GM12878 (cell line): ENCODE data around the gene CEND1. TPM values are rescaled to one million over a fixed set of nuclear protein-coding genes. Genes with fewer than 3 reads are reported as not detected.

Experiments used
- ATAC-seq: fragments of 200-7000 bp; cut with Tn5 transposase; 3 replicates; pipeline ENCODE4 v1.9.1; 2020; ENCODE audit warnings: mild to moderate bottlenecking, moderate library complexity
- BruUV-seq: library from RNA; stranded (reverse); fragments of 400-500 nt; replicated peaks from 2 replicates; lab custom pipeline; 2021; lab: Mats Ljungman, UMichigan
- CTCF ChIA-PET: fragments of 300-600 bp; sonication (Branson Sonifier 250); formaldehyde crosslinking; extraction: SDS; loops from one replicate; lab custom pipeline; 2021; ENCODE audit warnings: inconsistent platforms; lab: Yijun Ruan, JAX
- POLR2A ChIA-PET: fragments of 350-600 bp; formaldehyde crosslinking; extraction: SDS; loops from one replicate; lab custom pipeline; 2021; ENCODE audit warnings: inconsistent platforms; lab: Charles Lee
- RAD21 ChIA-PET: fragments of 300-600 bp; sonication (Branson Sonifier 250); formaldehyde crosslinking; loops from one replicate; lab custom pipeline; 2023; ENCODE audit warnings: antibody characterized with exemption; ENCODE audit not compliant: unreplicated experiment; lab: Charles Lee
- SMC1A ChIA-PET: fragments of 300-600 bp; sonication (Branson Sonifier 250); formaldehyde crosslinking; loops from one replicate; lab custom pipeline; 2023; ENCODE audit not compliant: unreplicated experiment, uncharacterized antibody; lab: Charles Lee
- DNase-seq: peaks from one replicate; pipeline ENCODE4 v3.0.0-alpha.2; 2011; ENCODE audit warnings: low read depth, low spot score
- FAIRE-seq: peaks from 3 replicates; lab custom pipeline; 2011; peaks lifted over from hg19 to GRCh38; lab: Jason Lieb, UNC
- H2AFZ ChIP-seq: 2 replicates; pipeline ENCODE4 v1.6.0; 2011; ENCODE audit warnings: low read depth, low read length, control low read depth; ENCODE audit not compliant: control insufficient read depth
- H3K27ac ChIP-seq: 2 replicates; pipeline ENCODE4 v1.5.1; 2011; ENCODE audit warnings: control low read depth; ENCODE audit not compliant: control insufficient read depth, insufficient read depth
- H3K27me3 ChIP-seq, 2 experiments: replicated peaks in 1 of 2; 2 replicates each; pipeline versions ENCODE4 v1.6.0 to v1.6.1; 2011; ENCODE audit warnings: low read length in 1 of 2; ENCODE audit not compliant: control insufficient read depth in 2 of 2, insufficient read depth in 2 of 2
- H3K36me3 ChIP-seq, 2 experiments: 2 replicates each; pipeline ENCODE4 v1.5.1; 2011; ENCODE audit warnings: low read length in 1 of 2; ENCODE audit not compliant: control insufficient read depth in 2 of 2, insufficient read depth in 2 of 2
- H3K4me1 ChIP-seq: 2 replicates; pipeline ENCODE4 v1.6.1; 2011; ENCODE audit warnings: mild to moderate bottlenecking, low read length, moderate library complexity, mixed read lengths; ENCODE audit not compliant: control insufficient read depth, insufficient read depth
- H3K4me2 ChIP-seq: 2 replicates; pipeline ENCODE4 v1.6.0; 2011; ENCODE audit warnings: control low read depth; ENCODE audit not compliant: control insufficient read depth, insufficient read depth
- H3K4me3 ChIP-seq: fragments of 200-600 bp; sonication (generic); 2 replicates; pipeline ENCODE4 v1.5.1; 2016
- H3K79me2 ChIP-seq: 2 replicates; pipeline ENCODE4 v1.6.0; 2011; ENCODE audit warnings: low read length; ENCODE audit not compliant: control insufficient read depth, insufficient read depth
- H3K9ac ChIP-seq: 2 replicates; pipeline ENCODE4 v1.8.0; 2011; ENCODE audit warnings: low read length, control low read depth, mixed read lengths; ENCODE audit not compliant: control insufficient read depth, insufficient read depth
- H3K9me3 ChIP-seq: replicated peaks from 3 replicates; pipeline ENCODE4 v1.5.1; 2011; ENCODE audit warnings: mild to moderate bottlenecking, low read length; ENCODE audit not compliant: control insufficient read depth, insufficient read depth
- H4K20me1 ChIP-seq: 2 replicates; pipeline ENCODE4 v1.6.0; 2011; ENCODE audit not compliant: control insufficient read depth, insufficient read depth
- POLR2AphosphoS5 ChIP-seq: IDR thresholded peaks from 2 replicates; pipeline ENCODE4 v1.6.1; 2011; ENCODE audit warnings: mild to moderate bottlenecking, low read length, inconsistent platforms
- whole genome bisulfite sequencing: methylation state at CpG from one replicate; pipeline ENCODE4 v1.1.6; 2016; ENCODE audit warnings: low lambda C conversion rate; ENCODE audit not compliant: insufficient replicate concordance, insufficient coverage; ENCODE audit errors: missing lambda C conversion rate; 5-methylcytosine and 5-hydroxymethylcytosine counted together
- in situ Hi-C: fragments of 300-500 bp; cut with MboI; formaldehyde crosslinking; loops from 9 replicates; pipeline ENCODE4 v1.14.3; 2018; ENCODE audit warnings: mixed read lengths
- intact Hi-C: fragments of 100-400 bp; cut with micrococcal nuclease; formaldehyde crosslinking; loops from one replicate; pipeline ENCODE4 v1.14.2; 2022; ENCODE audit not compliant: unreplicated experiment
- polyA plus RNA-seq, 11 experiments: library from polyadenylated mRNA; depleted of rRNA in 4 of 11; unstranded in 6 of 11; stranded (reverse) in 5 of 11; fragments of >200 nt; fragmentation: Nextera tagmentation in 4 of 11; fragmentation: Illumina TruSeq in 1 of 11; extraction: Ambion mirVana in 4 of 11; extraction: Trizol in 1 of 11; gene quantifications; 1 replicate in 1 of 11; 2 replicates in 10 of 11; pipeline versions ENCODE4 v1.2.1 to v1.2.3, GENCODE V29; 2011 to 2016; ENCODE audit warnings: inconsistent platforms in 2 of 11, missing spikeins in 2 of 11, low read depth in 1 of 11
- total RNA-seq, 4 experiments: library from RNA; depleted of rRNA in 3 of 4; stranded (reverse); fragments of >200 nt in 3 of 4; fragmentation: Illumina TruSeq in 1 of 4; extraction: Trizol in 1 of 4; gene quantifications; 2 replicates each; pipeline versions ENCODE4 v1.2.1 to v1.2.3, GENCODE V29; 2013 to 2021
- TF ChIP-seq, protein P1 (sequence below): IDR thresholded peaks from 2 replicates; pipeline ENCODE4 v1.6.1; 2012; ENCODE audit warnings: improper control_type of control experiment, low read depth, low read length; ENCODE audit not compliant: insufficient replicate concordance

The CEND1 gene
- total and polyA plus RNA-seq, 10 of the 15 experiments (the other 5 are each of a cell fraction or from before 2014, with no cell fraction given): 0.31 to 13.6 (median 7.2) TPM; not detected in 1

DNA sequence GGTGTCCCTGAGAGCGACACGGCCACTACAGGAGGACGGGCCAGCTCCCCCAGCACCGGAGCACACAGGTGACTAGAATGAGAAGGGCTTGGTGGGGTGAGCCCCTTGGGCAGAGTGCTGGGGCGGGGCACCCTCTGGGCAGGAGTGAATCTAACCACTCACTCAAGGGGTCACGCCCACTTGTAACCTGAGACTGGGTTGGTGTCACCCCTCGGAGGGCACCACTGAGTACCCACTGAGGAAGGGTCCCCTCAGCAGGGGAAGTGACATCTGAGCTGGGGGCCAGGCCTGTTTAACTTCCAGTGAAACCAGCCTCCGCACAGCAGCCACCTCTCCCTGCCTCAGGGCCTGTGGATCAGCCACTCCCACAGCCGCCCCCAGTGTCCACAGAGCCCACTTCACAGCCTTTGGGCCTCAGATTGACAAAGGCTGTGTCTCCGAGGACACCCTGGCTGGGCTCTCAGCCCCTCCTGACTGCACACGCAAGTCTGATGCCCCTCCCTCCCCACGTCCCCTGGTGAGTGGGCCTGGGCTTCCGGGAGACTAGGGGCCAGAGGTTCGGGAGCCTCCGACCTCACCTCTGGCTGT is 18.2 kb downstream of the CEND1 start:
- H3K27ac ChIP-seq: no peak overlapping the region
- no peak overlapping the region for H3K9ac ChIP-seq
- no TSS peak for BruUV-seq
- TF ChIP-seq, protein P1, sequence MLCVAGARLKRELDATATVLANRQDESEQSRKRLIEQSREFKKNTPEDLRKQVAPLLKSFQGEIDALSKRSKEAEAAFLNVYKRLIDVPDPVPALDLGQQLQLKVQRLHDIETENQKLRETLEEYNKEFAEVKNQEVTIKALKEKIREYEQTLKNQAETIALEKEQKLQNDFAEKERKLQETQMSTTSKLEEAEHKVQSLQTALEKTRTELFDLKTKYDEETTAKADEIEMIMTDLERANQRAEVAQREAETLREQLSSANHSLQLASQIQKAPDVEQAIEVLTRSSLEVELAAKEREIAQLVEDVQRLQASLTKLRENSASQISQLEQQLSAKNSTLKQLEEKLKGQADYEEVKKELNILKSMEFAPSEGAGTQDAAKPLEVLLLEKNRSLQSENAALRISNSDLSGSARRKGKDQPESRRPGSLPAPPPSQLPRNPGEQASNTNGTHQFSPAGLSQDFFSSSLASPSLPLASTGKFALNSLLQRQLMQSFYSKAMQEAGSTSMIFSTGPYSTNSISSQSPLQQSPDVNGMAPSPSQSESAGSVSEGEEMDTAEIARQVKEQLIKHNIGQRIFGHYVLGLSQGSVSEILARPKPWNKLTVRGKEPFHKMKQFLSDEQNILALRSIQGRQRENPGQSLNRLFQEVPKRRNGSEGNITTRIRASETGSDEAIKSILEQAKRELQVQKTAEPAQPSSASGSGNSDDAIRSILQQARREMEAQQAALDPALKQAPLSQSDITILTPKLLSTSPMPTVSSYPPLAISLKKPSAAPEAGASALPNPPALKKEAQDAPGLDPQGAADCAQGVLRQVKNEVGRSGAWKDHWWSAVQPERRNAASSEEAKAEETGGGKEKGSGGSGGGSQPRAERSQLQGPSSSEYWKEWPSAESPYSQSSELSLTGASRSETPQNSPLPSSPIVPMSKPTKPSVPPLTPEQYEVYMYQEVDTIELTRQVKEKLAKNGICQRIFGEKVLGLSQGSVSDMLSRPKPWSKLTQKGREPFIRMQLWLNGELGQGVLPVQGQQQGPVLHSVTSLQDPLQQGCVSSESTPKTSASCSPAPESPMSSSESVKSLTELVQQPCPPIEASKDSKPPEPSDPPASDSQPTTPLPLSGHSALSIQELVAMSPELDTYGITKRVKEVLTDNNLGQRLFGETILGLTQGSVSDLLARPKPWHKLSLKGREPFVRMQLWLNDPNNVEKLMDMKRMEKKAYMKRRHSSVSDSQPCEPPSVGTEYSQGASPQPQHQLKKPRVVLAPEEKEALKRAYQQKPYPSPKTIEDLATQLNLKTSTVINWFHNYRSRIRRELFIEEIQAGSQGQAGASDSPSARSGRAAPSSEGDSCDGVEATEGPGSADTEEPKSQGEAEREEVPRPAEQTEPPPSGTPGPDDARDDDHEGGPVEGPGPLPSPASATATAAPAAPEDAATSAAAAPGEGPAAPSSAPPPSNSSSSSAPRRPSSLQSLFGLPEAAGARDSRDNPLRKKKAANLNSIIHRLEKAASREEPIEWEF: no peak
- peak; percentile 16; the same call in 1 of the 2 replicates for TF ChIP-seq POLR2AphosphoS5
- CTCF ChIA-PET: no interaction called here
- no peaks in the 10 kb centered on the region for H4K20me1 ChIP-seq
- SMC1A ChIA-PET: no interaction called here
- H3K4me2 ChIP-seq: no peak overlapping the region
- FAIRE-seq: no peak
- H3K4me3 ChIP-seq: no peak overlapping the region
- ATAC-seq: no peak
- intact Hi-C loops: no loop called here
- no peak overlapping the region for H2AFZ ChIP-seq
- POLR2A ChIA-PET: no interaction called here
- no peaks in the 10 kb centered on the region for H3K9me3 ChIP-seq
- H3K27me3 ChIP-seq: no peaks in the 10 kb centered on the region
- DNase-seq: no peak
- RAD21 ChIA-PET: no interaction called here
- WGBS: 92% methylated on average over 15 of the region's 15 CpGs
- peaks cover 26% of the 10 kb centered on the region for H3K79me2 ChIP-seq
- in situ Hi-C loops: no loop called here
- H3K36me3 ChIP-seq: peaks cover 6 to 27% of the 10 kb centered on the region in 2 experiments; a peak in 3 of 4 replicates
- H3K4me1 ChIP-seq: peaks cover 7% of the 10 kb centered on the region
